Lower leg skin (tissue), 4 donors: ENCODE data around the gene PRF1. TPM values are rescaled to one million over a fixed set of nuclear protein-coding genes. Genes with fewer than 3 reads are reported as not detected.

Experiments used
- DNase-seq, 2 donors: peaks; one replicate each; pipeline ENCODE4 v3.0.0-alpha.2; 2019; ENCODE audit warnings: low spot score in 2 of 2
- H3K4me3 ChIP-seq: fragments of 200-600 bp; sonication (generic); 2 replicates; pipeline ENCODE4 v1.5.1; 2017; ENCODE audit warnings: mild to moderate bottlenecking, low read depth; ENCODE audit not compliant: poor library complexity, severe bottlenecking
- CTCF ChIP-seq, 3 donors: fragments of 450-650 bp; IDR thresholded peaks; one replicate each; pipeline ENCODE4 v1.5.1; 2016; ENCODE audit warnings: antibody characterized with exemption in 3 of 3, mild to moderate bottlenecking in 3 of 3, moderate library complexity in 2 of 3
- POLR2A ChIP-seq, 2 donors: fragments of 450-650 bp; IDR thresholded peaks; one replicate each; pipeline ENCODE4 v1.6.1; 2016 to 2017; ENCODE audit warnings: antibody characterized with exemption in 2 of 2, mild to moderate bottlenecking in 1 of 2, moderate library complexity in 1 of 2
- WGBS, 2 donors: methylation state at CpG; one replicate each; pipeline ENCODE4 v1.1.5; 2018; 5-methylcytosine and 5-hydroxymethylcytosine counted together
- intact Hi-C: fragments of 100-400 bp; cut with DNase I; formaldehyde crosslinking; loops from one replicate; pipeline ENCODE4 v1.15.0; 2023; ENCODE audit warnings: low total_unique reads
- total RNA-seq, 4 donors: library from RNA; depleted of rRNA; stranded (reverse); fragments of >200 nt; gene quantifications; one replicate each; pipeline ENCODE4 v1.1.0, GENCODE V29; 2016

The PRF1 gene
- total RNA-seq, 4 donors from 2014 or later: 0.36 to 1.4 (median 1.1) TPM

GRCh38 chr10:70629338-70629737, 26.8 kb upstream of the PRF1 start:
- intact Hi-C loops: no loop called here
- TF ChIP-seq POLR2A (IDR thresholded peaks at IDR 0.05) (no peak), CTCF (IDR thresholded peaks at IDR 0.05) (no peak)
- H3K4me3 ChIP-seq: no peak overlapping the region
- DNase-seq: no peak
- WGBS, 2 donors: 84 to 90% methylated on average over 1 of the region's 1 CpG

- no peak for TF ChIP-seq POLR2A (IDR thresholded peaks at IDR 0.05)
- TF ChIP-seq CTCF (IDR thresholded peaks at IDR 0.05): no peak
Measured at GRCh38 chr10:70626056-70626455, 23.5 kb upstream of the PRF1 start.

GRCh38 chr10:70622981-70623844, 20.7 kb upstream of the PRF1 start:
- DNase-seq: no peak
- H3K4me3 ChIP-seq: no peak overlapping the region
- 89 to 96% methylated on average over 3 of the region's 3 CpGs for WGBS, 2 donors
- TF ChIP-seq CTCF (IDR thresholded peaks at IDR 0.05) (no peak), POLR2A (IDR thresholded peaks at IDR 0.05) (no peak)
- intact Hi-C loops: no loop called here

More at GRCh38 chr10:70626056-70626455, 23.5 kb upstream of the PRF1 start:
- intact Hi-C loops: no loop called here
- H3K4me3 ChIP-seq: no peak overlapping the region
- DNase-seq: no peak

GRCh38 chr10:70622541-70622940, 20.0 kb upstream of the PRF1 start:
- TF ChIP-seq CTCF (IDR thresholded peaks at IDR 0.05) (no peak), POLR2A (IDR thresholded peaks at IDR 0.05) (no peak)
- WGBS, 2 donors: 67 to 81% methylated on average over 3 of the region's 3 CpGs
- no peak for DNase-seq
- H3K4me3 ChIP-seq: no peak overlapping the region
- intact Hi-C loops: no loop called here

GRCh38 chr10:70621503-70622078, 19.1 kb upstream of the PRF1 start:
- H3K4me3 ChIP-seq: no peak overlapping the region
- 81 to 88% methylated on average over 4 of the region's 4 CpGs for WGBS, 2 donors
- intact Hi-C loops: no loop called here
- TF ChIP-seq POLR2A (IDR thresholded peaks at IDR 0.05) (no peak), CTCF (IDR thresholded peaks at IDR 0.05) (no peak)
- DNase-seq: no peak

- H3K4me3 ChIP-seq: no peak overlapping the region
- no peak for DNase-seq
- intact Hi-C loops: no loop called here
- TF ChIP-seq CTCF (IDR thresholded peaks at IDR 0.05) (no peak), POLR2A (IDR thresholded peaks at IDR 0.05) (no peak)
Measured at GRCh38 chr10:70620020-70620289, 17.4 kb upstream of the PRF1 start.
